Measurements from ENCODE around the gene RBM26.

- no peak for TF ChIP-seq CTCF (conservative IDR thresholded peaks at IDR 0.05; ENCODE audit: low read depth in 2 of 2)
- TF ChIP-seq EZH2phosphoT487 (IDR thresholded peaks at IDR 0.05; ENCODE audit: unreplicated experiment): no peak
- no peak for TF ChIP-seq ZNF331 (CRISPR knock-in tag; IDR thresholded peaks at IDR 0.05; ENCODE audit: low read depth)
- no peak for TF ChIP-seq POLR2AphosphoS5 (IDR thresholded peaks at IDR 0.05; ENCODE audit: low read depth)
- TF ChIP-seq STAT1 (IDR thresholded peaks at IDR 0.05; ENCODE audit: unreplicated experiment): no peak
- no peak for TF ChIP-seq NANOG (IDR thresholded peaks at IDR 0.05; ENCODE audit: borderline replicate concordance)
- no peak for TF ChIP-seq REST (IDR thresholded peaks at IDR 0.05; ENCODE audit: unreplicated experiment)
- no peak for TF ChIP-seq EZH2 (IDR thresholded peaks at IDR 0.05; ENCODE audit: low read depth, unreplicated experiment)
These were observed 51.8 kb downstream of the RBM26 start for GRCh38 chr13:79354285-79354684.

Data from GM23338 (cell line).